Left kidney (tissue), 8 donors: ENCODE results near the gene MAGEB4. TPM values are rescaled to one million over a fixed set of nuclear protein-coding genes. Genes with fewer than 3 reads are reported as not detected.
A peak's percentile ranks its signal among the peaks of the same experiment; 100 is the strongest.
"Not testable (repeated sequence)": the region's sequence is repeated elsewhere in the genome, so short reads cannot be mapped to it uniquely, and the experiment has no call there.

Experiments used
- DNase-seq: peaks from one replicate; pipeline ENCODE4 v3.0.0-alpha.2; 2013
- long read RNA-seq, 8 donors: transcript quantifications; one replicate each; lab custom pipeline, GENCODE V29; 2026
- polyA plus RNA-seq: library from polyadenylated mRNA; unstranded; fragments of 120-200 nt; gene quantifications from one replicate; pipeline ENCODE4 v1.2.1, GENCODE V29; 2013; ENCODE audit not compliant: insufficient read length

Gene MAGEB4
- polyA plus RNA-seq = not detected
- long read RNA-seq, donor 1 = 0 reads
- long read RNA-seq, donor 2 = 0 reads
- long read RNA-seq, donor 3 = 0 reads
- long read RNA-seq, donor 4 = 0 reads
- long read RNA-seq, donor 5 = 0 reads
- long read RNA-seq, donor 6 = 0 reads
- long read RNA-seq, donor 7 = 0 reads
- long read RNA-seq, donor 8 = 0 reads

- DNase-seq = no peak
Observed at GRCh38 chrX:30241724-30242415, at the start of gene MAGEB4. TSS of gene MAGEB4 (plus strand) at chrX:30242000. CDS start at chrX:30242136, 136 bp downstream.

- DNase-seq = not testable (repeated sequence)
Observed at GRCh38 chrX:30193910-30194309, 47.9 kb upstream of the MAGEB4 start.

DNA sequence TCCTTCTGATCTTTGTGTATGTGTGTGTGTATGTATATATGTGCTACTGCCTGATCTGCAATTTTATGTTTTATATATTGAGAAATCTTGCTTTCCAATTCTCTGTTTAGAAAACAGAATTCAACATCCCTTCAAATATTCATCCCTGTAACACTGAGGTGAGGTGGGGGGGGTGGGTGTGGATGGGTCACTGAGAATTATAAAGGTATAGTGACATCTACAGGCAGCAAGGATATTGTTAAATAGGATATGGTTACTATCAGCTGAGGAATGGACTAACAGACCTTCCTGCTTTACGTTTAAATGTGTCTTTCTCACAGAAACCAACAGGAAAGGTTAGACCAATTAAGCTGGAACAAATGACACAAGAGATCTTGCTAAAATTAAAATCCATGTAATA, 45.5 kb upstream of the MAGEB4 start:
- no peak for DNase-seq

- DNase-seq = no peak
Observed at GRCh38 chrX:30212172-30212571, 29.6 kb upstream of the MAGEB4 start.

DNA sequence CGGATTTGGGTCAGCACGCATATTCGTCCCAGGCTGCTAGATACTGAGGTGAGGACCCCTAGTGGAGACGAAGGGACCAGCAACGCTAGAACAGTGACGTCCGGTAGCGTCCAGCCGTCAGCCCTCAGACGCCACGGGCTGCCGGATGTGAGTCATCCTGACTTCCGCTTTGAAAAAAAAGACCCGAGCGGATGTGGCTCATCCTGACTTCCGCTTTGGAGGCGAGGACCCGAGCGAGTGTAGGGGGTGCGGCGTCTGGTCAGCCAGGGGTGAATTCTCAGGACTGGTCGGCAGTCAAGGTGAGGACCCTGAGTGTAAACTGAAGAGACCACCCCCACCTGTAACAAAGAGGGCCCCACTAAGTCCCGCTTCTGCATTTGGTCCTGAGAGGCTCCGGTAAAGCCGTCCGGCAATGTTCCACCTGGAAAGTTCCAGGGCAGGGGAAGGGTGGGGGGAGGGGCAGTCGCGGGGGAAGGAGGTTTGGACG, 26.4 kb upstream of the MAGEB4 start, which contains the start of gene MAGEB2:
Gene MAGEB2 (plus strand): TSS at position 207 of the 487 bp plus-strand sequence. CDS start 3,018 bp downstream, outside the sequence.
- DNase-seq = no peak

- DNase-seq = no peak
Observed at GRCh38 chrX:30217465-30217864, 24.3 kb upstream of the MAGEB4 start.

GRCh38 chrX:30219372-30219771, 22.4 kb upstream of the MAGEB4 start:
- no peak for DNase-seq

DNA sequence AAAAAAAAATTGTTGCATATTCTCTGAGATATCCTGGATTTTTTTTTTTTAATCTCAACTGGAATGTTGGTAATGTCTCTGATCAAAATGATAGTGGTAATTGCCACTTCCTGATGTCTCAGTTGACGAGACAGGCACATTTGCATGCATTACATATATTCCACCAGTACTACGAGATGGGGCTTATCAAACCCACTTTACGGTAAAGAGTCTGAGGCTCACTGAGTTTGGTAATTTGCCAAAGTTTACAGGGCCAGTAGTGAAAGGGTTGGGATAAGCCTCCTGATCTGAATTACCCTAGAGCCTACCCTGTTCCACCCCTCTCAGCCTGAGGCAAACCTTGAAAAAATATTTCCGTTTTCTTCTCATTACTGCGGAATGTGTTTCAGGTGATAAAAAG, 21.1 kb upstream of the MAGEB4 start:
- no peak for DNase-seq

- peak; percentile 3 for DNase-seq
Observed at GRCh38 chrX:30224536-30224935, 17.3 kb upstream of the MAGEB4 start.

DNA sequence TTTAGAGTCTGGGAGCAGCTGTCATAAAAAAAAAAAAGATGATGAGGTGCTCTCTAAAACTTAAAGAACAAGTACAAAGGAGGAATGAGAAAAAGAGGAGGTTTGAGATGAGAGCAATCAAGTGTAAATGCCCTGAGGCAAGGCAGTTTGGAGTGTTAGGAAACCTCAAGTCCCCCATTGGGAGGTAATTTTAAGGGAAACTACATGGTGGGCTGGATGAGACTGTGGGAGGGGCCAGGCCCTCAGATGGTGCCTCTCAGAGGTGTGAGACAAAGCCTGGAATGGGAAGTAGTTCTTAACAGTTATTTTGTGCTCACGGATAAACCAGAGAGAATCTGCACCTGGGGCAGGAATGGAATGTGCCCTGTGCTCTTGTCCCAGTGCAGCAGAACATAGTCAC, 13.3 kb upstream of the MAGEB4 start:
- DNase-seq = no peak

- DNase-seq = no peak
Observed at GRCh38 chrX:30230395-30230794, 11.4 kb upstream of the MAGEB4 start, which contains the start of gene MAGEB3. TSS of gene MAGEB3 (plus strand) at chrX:30230657. CDS start at chrX:30235925, 5,268 bp downstream.

- no peak for DNase-seq
Observed at GRCh38 chrX:30246769-30247489, 5.1 kb downstream of the MAGEB4 start, which contains the start of gene MAGEB1. TSS of gene MAGEB1 (plus strand) at chrX:30247146. CDS start at chrX:30250494, 3,348 bp downstream.

GRCh38 chrX:30248854-30249253, 7.1 kb downstream of the MAGEB4 start:
- DNase-seq = no peak

GRCh38 chrX:30253257-30253656, 11.5 kb downstream of the MAGEB4 start:
- no peak for DNase-seq

DNA sequence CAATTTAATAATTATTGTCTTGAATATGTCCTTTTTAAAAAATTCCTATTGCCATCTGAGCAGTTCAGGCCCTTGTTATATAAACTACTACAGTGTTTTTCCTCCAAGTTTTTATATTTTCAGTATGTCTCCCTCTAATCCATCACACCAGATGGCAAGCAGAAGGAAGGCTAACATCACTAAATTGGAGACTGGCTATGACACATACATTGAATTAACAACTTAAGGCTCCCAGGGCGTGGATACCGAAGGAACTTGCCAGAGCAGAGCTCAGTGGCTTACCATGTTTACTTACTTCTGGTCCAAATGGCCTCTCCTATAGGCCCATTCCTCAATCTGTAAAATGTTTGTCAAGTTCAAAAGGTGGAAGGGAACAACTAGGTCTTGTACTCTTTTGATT, 18.1 kb downstream of the MAGEB4 start:
- DNase-seq = no peak

DNA sequence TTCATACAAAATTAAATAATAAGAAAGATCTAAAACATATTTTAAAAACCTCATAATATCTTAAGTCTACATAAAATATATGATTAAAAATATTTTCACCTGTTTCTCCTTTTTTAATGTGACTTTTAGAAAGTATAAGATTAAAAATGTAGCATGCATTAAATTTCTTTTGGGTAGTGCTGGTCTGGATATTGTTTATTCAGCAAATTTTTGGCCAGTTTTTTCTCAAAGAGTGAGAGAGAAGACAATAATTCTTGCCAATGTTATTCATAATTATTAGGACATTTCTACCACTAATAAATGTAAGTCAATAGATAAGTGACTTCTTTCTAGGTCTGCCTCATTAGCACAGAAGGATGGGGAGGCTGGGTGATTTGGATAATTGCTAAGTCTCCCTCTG, 19.2 kb downstream of the MAGEB4 start:
- no peak for DNase-seq

DNA sequence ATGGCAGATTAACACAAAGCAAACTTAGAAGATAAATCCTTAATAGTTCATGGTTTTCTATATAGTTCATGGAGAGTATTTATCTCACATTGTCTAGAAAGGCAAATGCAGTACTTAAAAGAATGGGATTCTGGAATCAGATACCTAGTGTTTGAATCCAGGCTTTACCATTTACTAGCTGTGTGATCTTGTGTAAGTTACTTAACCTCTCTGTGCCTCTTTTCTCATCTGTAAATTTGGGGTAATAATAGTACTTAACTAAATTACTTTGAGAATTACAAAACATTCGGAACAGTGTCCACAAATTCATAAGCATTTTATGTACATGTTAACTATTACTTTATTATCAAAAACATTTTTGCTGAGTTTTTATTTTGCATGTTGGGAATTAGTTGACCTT, 21.0 kb downstream of the MAGEB4 start:
- no peak for DNase-seq

DNA sequence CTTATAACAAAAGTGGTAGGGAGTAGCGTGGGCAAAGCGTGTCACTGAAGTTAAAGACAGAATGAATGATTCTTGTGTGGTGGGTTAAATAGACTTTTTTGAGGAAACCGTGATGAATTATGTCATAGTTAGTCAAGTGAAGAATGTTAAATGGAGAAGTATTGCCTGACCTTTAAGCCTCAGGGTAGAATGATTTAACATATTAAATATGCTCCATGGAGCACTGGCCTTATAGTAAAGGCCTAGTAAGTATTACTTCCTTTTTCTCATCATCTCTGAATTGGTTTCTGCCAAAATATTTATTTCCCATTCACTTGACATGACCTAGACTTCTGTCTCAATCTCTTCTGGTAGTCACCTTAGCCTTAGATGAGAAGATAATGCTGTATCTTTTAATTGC, 28.8 kb downstream of the MAGEB4 start:
- DNase-seq = no peak

DNA sequence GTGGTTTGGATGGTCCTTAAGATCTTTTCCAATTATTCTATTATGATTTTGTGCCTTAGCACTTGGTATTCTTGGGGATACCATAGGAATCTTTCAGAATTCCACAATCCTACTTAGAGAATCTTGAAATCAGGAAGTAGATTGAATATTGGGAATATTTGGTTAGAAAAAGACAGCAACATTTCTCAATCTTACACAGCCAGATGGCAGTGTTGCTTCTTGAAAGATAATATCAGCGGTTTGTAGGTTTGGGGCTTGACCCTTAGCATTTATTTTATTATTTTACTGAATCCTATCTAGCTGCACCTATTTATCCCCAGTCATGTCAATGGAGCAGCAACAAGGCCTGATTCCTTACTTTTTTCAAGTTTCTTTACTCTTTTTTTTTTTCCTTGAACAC, 33.7 kb downstream of the MAGEB4 start:
- no peak for DNase-seq

DNA sequence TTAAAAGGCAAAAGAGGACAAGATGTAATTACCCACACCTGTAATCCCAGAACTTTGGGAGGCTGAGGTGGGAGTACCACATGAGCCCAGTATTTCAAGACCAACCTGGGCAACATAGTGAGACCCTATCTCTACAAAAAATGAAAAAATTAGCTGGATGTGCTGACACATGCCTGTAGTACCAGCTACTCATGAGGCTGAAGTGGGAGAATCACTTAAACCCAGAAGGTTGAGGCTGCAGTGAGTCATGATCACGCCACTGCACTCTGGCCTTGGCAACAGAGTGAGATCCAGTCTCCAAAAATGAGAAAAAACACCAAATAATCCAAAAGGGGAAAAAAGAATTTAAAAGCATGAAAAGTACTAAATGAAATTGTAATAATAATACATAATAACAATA, 36.6 kb downstream of the MAGEB4 start:
- no peak for DNase-seq

- no peak for DNase-seq
Observed at GRCh38 chrX:30280428-30280827, 38.6 kb downstream of the MAGEB4 start.

DNA sequence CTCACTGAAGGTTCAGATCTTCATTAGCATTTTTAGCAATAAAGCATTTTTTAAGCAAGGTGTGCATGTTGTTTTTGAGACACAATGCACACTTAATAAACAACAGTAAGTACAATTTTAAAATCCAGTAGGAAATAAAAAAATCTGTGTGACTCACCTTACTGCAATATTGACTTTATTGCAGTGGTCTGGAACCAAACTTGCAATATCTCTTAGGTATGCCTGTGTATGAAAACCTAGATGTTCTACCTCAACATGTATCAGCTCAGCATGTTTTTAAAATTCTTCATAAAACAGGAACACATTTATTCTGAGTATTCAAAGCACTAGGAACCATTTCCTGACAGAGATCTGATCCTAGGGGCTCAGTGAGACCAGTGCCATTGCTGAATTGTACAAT, 40.7 kb downstream of the MAGEB4 start:
- no peak for DNase-seq
